A549 (cell line): ENCODE measurements around the gene PARP12.

Experiments used
- CEBPB ChIP-seq, 2 experiments: fragments of >200 bp in 1 of 2; sonication (Bioruptor Twin) in 1 of 2; formaldehyde crosslinking in 1 of 2; IDR thresholded peaks; 2 replicates each; pipeline ENCODE4 v1.6.1; 2012 to 2016
- JUNB ChIP-seq: fragments of >200 bp; sonication (Bioruptor Twin); formaldehyde crosslinking; IDR thresholded peaks from 2 replicates; pipeline ENCODE4 v1.6.1; 2016
- NR3C1 ChIP-seq: fragments of >200 bp; sonication (Bioruptor Twin); formaldehyde crosslinking; IDR thresholded peaks from 3 replicates; pipeline ENCODE4 v1.6.1; 2017
- PHF8 ChIP-seq: fragments of 200-600 bp; sonication (generic); IDR thresholded peaks from 2 replicates; pipeline ENCODE4 v1.6.1; 2016; ENCODE audit warnings: low read depth, mild to moderate bottlenecking, antibody characterized with exemption, moderate library complexity, borderline replicate concordance
- POLR2A ChIP-seq: IDR thresholded peaks from 2 replicates; pipeline ENCODE4 v1.6.1; 2012; ENCODE audit warnings: mild to moderate bottlenecking, low read length
- TF ChIP-seq, protein P1 (sequence below): fragments of >200 bp; sonication (Bioruptor Twin); formaldehyde crosslinking; IDR thresholded peaks from 3 replicates; pipeline ENCODE4 v1.5.1; 2016
- TF ChIP-seq, protein P2 (sequence below): IDR thresholded peaks from 2 replicates; pipeline ENCODE4 v1.6.1; 2012

DNA sequence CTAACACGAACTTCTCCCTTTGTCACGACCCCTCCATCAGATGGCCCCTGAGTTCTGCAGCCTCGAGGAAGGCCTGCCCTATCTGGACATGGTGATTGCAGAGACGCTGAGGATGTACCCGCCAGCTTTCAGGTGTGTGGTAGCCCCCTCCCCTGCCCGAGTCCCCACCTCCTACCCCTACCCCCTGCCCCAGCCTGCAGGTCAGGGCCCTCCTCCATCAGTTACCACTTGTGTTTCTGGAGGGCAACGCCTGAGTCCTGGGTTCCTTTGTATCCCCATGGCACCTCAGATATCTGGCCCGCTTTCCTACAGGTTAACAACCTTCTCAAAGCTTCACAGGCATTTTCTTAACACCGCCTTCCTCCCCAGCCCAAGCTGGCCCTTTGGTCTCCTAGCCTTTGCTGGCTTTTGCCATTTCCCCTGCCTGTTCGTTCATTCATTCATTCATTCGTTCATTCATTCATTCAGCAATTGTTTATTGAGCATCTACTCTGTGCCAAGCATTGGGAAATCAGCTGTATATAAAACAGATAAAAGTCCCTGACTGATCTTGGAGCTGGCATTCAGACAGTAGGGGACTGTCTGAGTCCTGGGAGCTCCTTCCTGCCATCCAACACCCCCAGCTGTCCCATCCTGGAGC, 55.6 kb downstream of the PARP12 start:
- TF ChIP-seq, protein P1, sequence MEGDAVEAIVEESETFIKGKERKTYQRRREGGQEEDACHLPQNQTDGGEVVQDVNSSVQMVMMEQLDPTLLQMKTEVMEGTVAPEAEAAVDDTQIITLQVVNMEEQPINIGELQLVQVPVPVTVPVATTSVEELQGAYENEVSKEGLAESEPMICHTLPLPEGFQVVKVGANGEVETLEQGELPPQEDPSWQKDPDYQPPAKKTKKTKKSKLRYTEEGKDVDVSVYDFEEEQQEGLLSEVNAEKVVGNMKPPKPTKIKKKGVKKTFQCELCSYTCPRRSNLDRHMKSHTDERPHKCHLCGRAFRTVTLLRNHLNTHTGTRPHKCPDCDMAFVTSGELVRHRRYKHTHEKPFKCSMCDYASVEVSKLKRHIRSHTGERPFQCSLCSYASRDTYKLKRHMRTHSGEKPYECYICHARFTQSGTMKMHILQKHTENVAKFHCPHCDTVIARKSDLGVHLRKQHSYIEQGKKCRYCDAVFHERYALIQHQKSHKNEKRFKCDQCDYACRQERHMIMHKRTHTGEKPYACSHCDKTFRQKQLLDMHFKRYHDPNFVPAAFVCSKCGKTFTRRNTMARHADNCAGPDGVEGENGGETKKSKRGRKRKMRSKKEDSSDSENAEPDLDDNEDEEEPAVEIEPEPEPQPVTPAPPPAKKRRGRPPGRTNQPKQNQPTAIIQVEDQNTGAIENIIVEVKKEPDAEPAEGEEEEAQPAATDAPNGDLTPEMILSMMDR, result no peak
- no peak; the same call in 1 of the 2 replicates for TF ChIP-seq POLR2A
- no peak for TF ChIP-seq NR3C1
- TF ChIP-seq, protein P2, sequence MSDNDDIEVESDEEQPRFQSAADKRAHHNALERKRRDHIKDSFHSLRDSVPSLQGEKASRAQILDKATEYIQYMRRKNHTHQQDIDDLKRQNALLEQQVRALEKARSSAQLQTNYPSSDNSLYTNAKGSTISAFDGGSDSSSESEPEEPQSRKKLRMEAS, result no peak
- no peak for TF ChIP-seq PHF8
- no peak for TF ChIP-seq CEBPB (IDR thresholded peaks at IDR 0.05)
- no peak for TF ChIP-seq JUNB
